H1 (cell line): ENCODE measurements around the gene CSGALNACT2. TPM values are rescaled to one million over a fixed set of nuclear protein-coding genes. Genes with fewer than 3 reads are reported as not detected.

ENCODE experiments used
- CTCF ChIA-PET: fragments of 300-600 bp; sonication (Branson Sonifier 250); formaldehyde crosslinking; loops from one replicate; lab custom pipeline; 2021; ENCODE audit not compliant: partially characterized antibody; lab: Charles Lee
- POLR2A ChIA-PET: fragments of 300-600 bp; sonication (Branson Sonifier 250); formaldehyde crosslinking; loops from one replicate; lab custom pipeline; 2021; ENCODE audit warnings: inconsistent platforms; ENCODE audit not compliant: partially characterized antibody; lab: Charles Lee
- DNase-seq, 2 experiments: peaks; one replicate each; pipeline versions ENCODE4 v3.0.0 to v3.0.0-alpha.2; 2010 to 2022; ENCODE audit warnings: low spot score in 2 of 2, low read depth in 1 of 2, mixed read lengths in 1 of 2
- FAIRE-seq: peaks from 2 replicates; lab custom pipeline; 2011; peaks lifted over from hg19 to GRCh38; lab: Jason Lieb, UNC
- H2AFZ ChIP-seq: 2 replicates; pipeline ENCODE4 v1.8.1; 2012; ENCODE audit warnings: low read length, inconsistent platforms
- H2AK5ac ChIP-seq: 2 replicates; pipeline ENCODE4 v1.6.1; 2013; ENCODE audit warnings: low read depth, low read length
- H2BK120ac ChIP-seq: replicated peaks from 2 replicates; pipeline ENCODE3; 2013; ENCODE audit warnings: low read depth, low read length, inconsistent platforms
- H2BK12ac ChIP-seq: 2 replicates; pipeline ENCODE4 v1.6.1; 2013; ENCODE audit warnings: low read depth, low read length
- H2BK15ac ChIP-seq: 2 replicates; pipeline ENCODE4 v1.6.1; 2013; ENCODE audit warnings: low read length
- H2BK20ac ChIP-seq: 2 replicates; pipeline ENCODE4 v1.6.1; 2013; ENCODE audit warnings: low read length
- H2BK5ac ChIP-seq: 2 replicates; pipeline ENCODE4 v1.6.1; 2013; ENCODE audit warnings: low read depth, low read length
- H3K14ac ChIP-seq: 2 replicates; pipeline ENCODE4 v1.6.1; 2013; ENCODE audit warnings: inconsistent platforms; ENCODE audit not compliant: insufficient read length
- H3K18ac ChIP-seq: 2 replicates; pipeline ENCODE4 v1.6.1; 2013; ENCODE audit warnings: low read length; ENCODE audit errors: extremely low read depth
- H3K23ac ChIP-seq: 2 replicates; pipeline ENCODE4 v1.6.1; 2013; ENCODE audit warnings: inconsistent platforms; ENCODE audit not compliant: insufficient read length
- H3K23me2 ChIP-seq: 2 replicates; pipeline ENCODE4 v1.6.1; 2013; ENCODE audit warnings: low read depth, low read length
- H3K27ac ChIP-seq: 2 replicates; pipeline ENCODE4 v1.6.1; 2011; ENCODE audit warnings: low read depth, low read length, inconsistent platforms
- H3K27me3 ChIP-seq, 4 experiments: replicated peaks in 1 of 4; 1 replicate in 1 of 4; 2 replicates in 3 of 4; pipeline versions ENCODE4 v1.6.1 to v1.8.1; 2011 to 2013; ENCODE audit warnings: low read length in 3 of 4, mild to moderate bottlenecking in 3 of 4, inconsistent platforms in 2 of 4, mixed read lengths in 2 of 4, moderate library complexity in 1 of 4; ENCODE audit not compliant: control insufficient read depth in 3 of 4, insufficient read depth in 3 of 4; ENCODE audit errors: extremely low read depth in 1 of 4
- H3K36me3 ChIP-seq, 4 experiments: 2 replicates each; pipeline versions ENCODE4 v1.6.1 to v1.8.1; 2011 to 2013; ENCODE audit warnings: mild to moderate bottlenecking in 4 of 4, low read length in 3 of 4, moderate library complexity in 2 of 4, control low read depth in 1 of 4, inconsistent platforms in 1 of 4; ENCODE audit not compliant: insufficient read depth in 4 of 4, control insufficient read depth in 2 of 4
- H3K4ac ChIP-seq: replicated peaks from 2 replicates; pipeline ENCODE3; 2013; ENCODE audit warnings: low read length, low read depth, mixed read lengths, inconsistent platforms; ENCODE audit not compliant: insufficient read length
- H3K4me1 ChIP-seq, 4 experiments: replicated peaks in 1 of 4; 1 replicate in 1 of 4; 2 replicates in 3 of 4; pipeline versions ENCODE4 v1.6.1 to v1.8.1; 2011 to 2013; ENCODE audit warnings: low read length in 3 of 4, inconsistent platforms in 2 of 4, mixed read lengths in 1 of 4; ENCODE audit not compliant: insufficient read depth in 4 of 4, control insufficient read depth in 3 of 4
- H3K4me2 ChIP-seq, 2 experiments: 2 replicates each; pipeline versions ENCODE4 v1.6.1 to v1.8.1; 2011 to 2013; ENCODE audit warnings: low read depth in 2 of 2, low read length in 2 of 2, control low read depth in 1 of 2, inconsistent platforms in 1 of 2, mild to moderate bottlenecking in 1 of 2; ENCODE audit not compliant: insufficient read depth in 1 of 2
- H3K4me3 ChIP-seq, 4 experiments: fragments of 200-600, 300-600 bp in 1 of 4; sonication (generic), shearing (Covaris generic), sonication (Bioruptor Twin) in 1 of 4; 2 replicates each; pipeline versions ENCODE4 v1.5.1 to v1.8.1; 2011 to 2016; ENCODE audit warnings: low read length in 4 of 4, low read depth in 3 of 4, control low read depth in 2 of 4, inconsistent platforms in 2 of 4, mild to moderate bottlenecking in 2 of 4, mixed read lengths in 1 of 4, moderate library complexity in 1 of 4; ENCODE audit not compliant: insufficient read depth in 2 of 4; ENCODE audit errors: extremely low read depth in 1 of 4
- H3K56ac ChIP-seq: replicated peaks from 2 replicates; pipeline ENCODE3; 2013; ENCODE audit warnings: low read depth, mild to moderate bottlenecking, mixed read lengths, low read length, inconsistent platforms; ENCODE audit not compliant: insufficient read length
- H3K79me1 ChIP-seq: 2 replicates; pipeline ENCODE4 v1.6.1; 2013; ENCODE audit warnings: low read depth, low read length, control low read depth
- H3K79me2 ChIP-seq, 2 experiments: 2 replicates each; pipeline versions ENCODE4 v1.6.1 to v1.8.1; 2012 to 2013; ENCODE audit warnings: low read length in 2 of 2, mild to moderate bottlenecking in 2 of 2, inconsistent platforms in 1 of 2; ENCODE audit not compliant: insufficient read depth in 2 of 2, control insufficient read depth in 1 of 2
- H3K9ac ChIP-seq, 4 experiments: replicated peaks in 1 of 4; 1 replicate in 1 of 4; 2 replicates in 3 of 4; pipeline versions ENCODE4 v1.6.1 to v1.8.1; 2011 to 2013; ENCODE audit warnings: low read depth in 3 of 4, low read length in 3 of 4, control low read depth in 2 of 4, mild to moderate bottlenecking in 2 of 4, moderate library complexity in 2 of 4, inconsistent platforms in 1 of 4; ENCODE audit errors: extremely low read depth in 1 of 4
- H3K9me3 ChIP-seq, 2 experiments: 2 replicates each; pipeline versions ENCODE4 v1.6.1 to v1.8.1; 2012 to 2013; ENCODE audit warnings: mild to moderate bottlenecking in 2 of 2, moderate library complexity in 2 of 2, control low read depth in 1 of 2, inconsistent platforms in 1 of 2, low read depth in 1 of 2, low read length in 1 of 2, mixed read lengths in 1 of 2; ENCODE audit not compliant: insufficient read depth in 2 of 2
- H4K20me1 ChIP-seq, 2 experiments: replicated peaks in 1 of 2; 2 replicates each; pipeline versions ENCODE3 to v1.8.1; 2011 to 2013; ENCODE audit warnings: inconsistent platforms in 2 of 2, low read length in 2 of 2, mild to moderate bottlenecking in 1 of 2; ENCODE audit not compliant: insufficient read depth in 2 of 2, control insufficient read depth in 1 of 2
- H4K5ac ChIP-seq: 2 replicates; pipeline ENCODE4 v1.6.1; 2013; ENCODE audit warnings: low read length, low read depth, mixed read lengths, inconsistent platforms; ENCODE audit not compliant: insufficient read length
- H4K8ac ChIP-seq: 2 replicates; pipeline ENCODE4 v1.8.0; 2013; ENCODE audit warnings: mild to moderate bottlenecking, moderate library complexity, low read length, inconsistent platforms; ENCODE audit not compliant: insufficient read depth; ENCODE audit errors: extremely low read depth
- H4K91ac ChIP-seq: replicated peaks from 2 replicates; pipeline ENCODE3; 2013; ENCODE audit warnings: low read length, mixed read lengths, inconsistent platforms; ENCODE audit not compliant: insufficient read length
- POLR2AphosphoS5 ChIP-seq: IDR thresholded peaks from 2 replicates; pipeline ENCODE4 v1.6.1; 2011; ENCODE audit warnings: low read depth, low read length
- SAP30 ChIP-seq: fragments of 300-600 bp; sonication (generic); IDR thresholded peaks from 2 replicates; pipeline ENCODE4 v1.7.1; 2012; ENCODE audit warnings: low read length, moderate library complexity, mild to moderate bottlenecking, inconsistent platforms; ENCODE audit not compliant: insufficient read depth, insufficient replicate concordance
- WGBS, 2 experiments: shearing (Covaris generic) in 1 of 2; methylation state at CpG; one replicate each; pipeline versions ENCODE4 v1.1.6 to v1.1.7; 2013 to 2015; ENCODE audit warnings: low lambda C conversion rate in 2 of 2, mixed read lengths in 2 of 2, inconsistent platforms in 1 of 2, low coverage in 1 of 2, missing lambda C conversion rate in 1 of 2; ENCODE audit not compliant: insufficient replicate concordance in 2 of 2, insufficient coverage in 1 of 2, insufficient read length in 1 of 2; ENCODE audit errors: extremely low coverage in 1 of 2, missing lambda C conversion rate in 1 of 2; 5-methylcytosine and 5-hydroxymethylcytosine counted together
- polyA plus RNA-seq, 7 experiments: library from polyadenylated mRNA; depleted of rRNA in 3 of 7; stranded (reverse) in 5 of 7; unstranded in 2 of 7; fragments of >200 nt in 5 of 7; fragments of 200-250 nt in 2 of 7; gene quantifications; 1 replicate in 5 of 7; 2 replicates in 1 of 7; 4 replicates in 1 of 7; pipeline versions ENCODE4 v1.2.1 to v1.2.3, GENCODE V29; 2011 to 2013; ENCODE audit warnings: missing spikeins in 2 of 7, mixed read lengths in 2 of 7
- total RNA-seq: library from RNA; stranded (reverse); fragmentation: NEBNext Ultra II Directional; extraction: Animal tissue kit (Norgen Biotek cat#: 25700); gene quantifications from 2 replicates; pipeline ENCODE4 v1.2.1, GENCODE V29; 2021

CSGALNACT2 gene
- total and polyA plus RNA-seq, 2 of the 8 experiments (the other 6 are each of a cell fraction or from before 2014, with no cell fraction given) = 2.6 to 5.3 TPM

DNA sequence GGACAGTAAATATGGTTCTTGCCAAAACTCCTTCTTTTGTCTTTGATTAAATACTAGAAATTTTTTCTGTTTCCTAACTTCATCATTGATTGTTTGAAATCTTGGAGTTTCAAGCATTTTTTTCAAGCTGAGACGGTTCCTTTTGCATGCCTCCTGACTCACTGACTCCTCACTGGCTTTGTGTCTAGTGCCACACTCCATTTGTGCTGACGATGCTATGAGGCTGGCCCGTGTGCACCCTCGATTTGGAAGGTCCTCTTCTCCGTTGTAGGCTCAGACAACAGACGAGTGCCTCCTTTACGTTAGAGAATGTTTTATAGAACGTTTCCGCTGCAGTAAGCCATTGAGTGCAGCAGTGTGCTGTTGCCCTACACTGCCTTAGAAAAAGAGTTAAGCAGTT lies 10.8 kb upstream of the CSGALNACT2 start:
- no peak overlapping the region for H3K4ac ChIP-seq
- peaks cover 0 to 1% of the 10 kb centered on the region in 2 experiments for H4K20me1 ChIP-seq
- H4K91ac ChIP-seq = no peak overlapping the region
- H2BK15ac ChIP-seq = no peak overlapping the region
- FAIRE-seq (no peak), DNase-seq (no peak)
- no peak overlapping the region for H3K23ac ChIP-seq
- no peak overlapping the region for H3K18ac ChIP-seq
- H3K4me1 ChIP-seq = peaks cover 0 to 4% (median 1%) of the 10 kb centered on the region in 4 experiments; a peak in 1 of 7 replicates
- H4K5ac ChIP-seq = no peak overlapping the region
- H3K9ac ChIP-seq = no peak overlapping the region
- H3K27me3 ChIP-seq = no peaks in the 10 kb centered on the region
- no peak overlapping the region for H2AFZ ChIP-seq
- H3K79me1 ChIP-seq = no peaks in the 10 kb centered on the region
- H2BK20ac ChIP-seq = no peak overlapping the region
- H3K4me3 ChIP-seq = no peak overlapping the region
- no peak overlapping the region for H3K4me2 ChIP-seq
- no peaks in the 10 kb centered on the region; a peak in 2 of 8 replicates for H3K36me3 ChIP-seq
- no peak overlapping the region for H3K56ac ChIP-seq
- H3K79me2 ChIP-seq = no peaks in the 10 kb centered on the region
- no peak overlapping the region for H3K27ac ChIP-seq
- no peak overlapping the region for H3K14ac ChIP-seq
- CTCF ChIA-PET = no interaction called here
- no peak overlapping the region for H4K8ac ChIP-seq
- H2BK12ac ChIP-seq = no peak overlapping the region
- H2BK5ac ChIP-seq = no peak overlapping the region
- no peak overlapping the region for H2AK5ac ChIP-seq
- POLR2A ChIA-PET = no interaction called here
- TF ChIP-seq SAP30 = no peak
- TF ChIP-seq POLR2AphosphoS5 = no peak
- H2BK120ac ChIP-seq = no peak overlapping the region
- H3K9me3 ChIP-seq = no peaks in the 10 kb centered on the region; a peak in 1 of 4 replicates
- no peaks in the 10 kb centered on the region for H3K23me2 ChIP-seq
- WGBS, 2 experiments = 87% methylated on average over 9 of the region's 9 CpGs; no CpG with 5 or more reads in 1 of the 2 experiments
